Measurements from ENCODE around the gene LHFPL5.

Gene LHFPL5

DNA sequence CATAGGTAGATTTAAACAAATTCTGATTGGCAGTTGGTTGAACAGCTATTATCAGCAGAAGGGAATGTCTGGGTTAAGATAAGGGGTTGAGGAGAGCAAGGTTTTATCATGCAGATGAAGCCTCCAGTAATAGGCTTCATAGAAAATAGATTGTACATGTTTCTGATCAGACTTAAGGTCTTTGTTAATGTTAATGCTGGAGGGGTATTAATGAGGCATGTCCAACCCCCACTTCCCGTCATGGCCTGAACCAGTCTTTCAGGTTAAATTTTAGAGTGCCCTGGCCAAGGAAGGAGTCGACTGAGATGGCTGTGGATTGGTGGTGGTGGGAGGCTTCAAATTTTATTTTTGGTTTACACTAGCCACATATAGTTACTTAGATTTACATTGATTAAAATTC lies 21.0 kb upstream of the LHFPL5 start:
- no peak overlapping the region for H3K27ac Mint-ChIP-seq

DNA sequence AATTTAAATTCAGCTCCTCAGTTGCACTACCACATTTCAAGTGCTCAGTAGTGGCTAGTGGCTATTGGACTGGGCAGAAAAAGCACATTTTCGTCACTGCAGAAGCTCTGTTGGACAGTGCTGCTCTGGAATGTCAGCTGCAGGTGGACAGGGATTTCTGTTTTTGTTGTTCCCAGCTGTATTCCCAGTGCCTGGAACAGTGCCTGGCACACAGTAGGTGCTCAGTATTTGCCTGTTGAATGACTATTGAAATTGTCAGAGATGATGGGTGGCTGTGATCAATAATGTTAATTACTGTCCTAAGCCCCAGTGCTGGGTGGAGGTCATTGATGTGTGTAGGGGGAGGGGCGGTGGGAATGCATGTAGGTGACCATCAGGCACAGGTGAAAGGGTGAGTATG lies 18.9 kb upstream of the LHFPL5 start:
- DNase-seq (no peak), ATAC-seq (no peak)
- H3K4me1 Mint-ChIP-seq, result peaks cover 6% of the 10 kb centered on the region
- H3K27ac Mint-ChIP-seq, result no peak overlapping the region
- no peaks in the 10 kb centered on the region for H3K9me3 Mint-ChIP-seq
- peaks cover 87% of the 10 kb centered on the region for H3K27me3 Mint-ChIP-seq
- H3K4me3 Mint-ChIP-seq, result no peak overlapping the region

More for the DNA sequence above, 21.0 kb upstream of the LHFPL5 start:
- DNase-seq, result no peak
- H3K9me3 Mint-ChIP-seq, result no peaks in the 10 kb centered on the region
- peaks cover 6% of the 10 kb centered on the region for H3K4me1 Mint-ChIP-seq
- no peak overlapping the region for H3K4me3 Mint-ChIP-seq
- no peak for ATAC-seq
- H3K27me3 Mint-ChIP-seq, result peaks cover 83% of the 10 kb centered on the region

DNA sequence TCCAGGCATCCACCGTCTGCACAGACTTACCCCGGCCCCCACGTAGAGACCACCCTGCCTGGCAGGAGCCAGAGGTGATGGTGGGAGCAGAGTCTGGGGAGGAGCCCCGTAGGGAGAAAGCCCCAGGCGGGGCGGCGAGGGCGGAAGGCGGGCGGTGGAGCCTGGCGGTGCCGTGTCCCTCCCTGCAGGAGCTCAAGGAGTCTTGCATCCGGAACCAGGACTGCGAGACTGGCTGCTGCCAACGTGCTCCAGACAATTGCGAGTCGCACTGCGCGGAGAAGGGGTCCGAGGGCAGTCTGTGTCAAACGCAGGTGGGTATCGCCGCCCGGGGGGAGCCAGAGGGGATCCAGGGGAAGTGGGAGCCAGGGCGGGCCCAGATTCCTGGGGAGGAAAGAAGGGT lies 18.3 kb upstream of the LHFPL5 start:
- Mint-ChIP-seq H3K4me1 (peaks cover 6% of the 10 kb centered on the region), H3K4me3 (no peak overlapping the region), H3K9me3 (no peaks in the 10 kb centered on the region), H3K27me3 (peaks cover 82% of the 10 kb centered on the region), H3K27ac (no peak overlapping the region)
- no peak for DNase-seq
- no peak for ATAC-seq

DNA sequence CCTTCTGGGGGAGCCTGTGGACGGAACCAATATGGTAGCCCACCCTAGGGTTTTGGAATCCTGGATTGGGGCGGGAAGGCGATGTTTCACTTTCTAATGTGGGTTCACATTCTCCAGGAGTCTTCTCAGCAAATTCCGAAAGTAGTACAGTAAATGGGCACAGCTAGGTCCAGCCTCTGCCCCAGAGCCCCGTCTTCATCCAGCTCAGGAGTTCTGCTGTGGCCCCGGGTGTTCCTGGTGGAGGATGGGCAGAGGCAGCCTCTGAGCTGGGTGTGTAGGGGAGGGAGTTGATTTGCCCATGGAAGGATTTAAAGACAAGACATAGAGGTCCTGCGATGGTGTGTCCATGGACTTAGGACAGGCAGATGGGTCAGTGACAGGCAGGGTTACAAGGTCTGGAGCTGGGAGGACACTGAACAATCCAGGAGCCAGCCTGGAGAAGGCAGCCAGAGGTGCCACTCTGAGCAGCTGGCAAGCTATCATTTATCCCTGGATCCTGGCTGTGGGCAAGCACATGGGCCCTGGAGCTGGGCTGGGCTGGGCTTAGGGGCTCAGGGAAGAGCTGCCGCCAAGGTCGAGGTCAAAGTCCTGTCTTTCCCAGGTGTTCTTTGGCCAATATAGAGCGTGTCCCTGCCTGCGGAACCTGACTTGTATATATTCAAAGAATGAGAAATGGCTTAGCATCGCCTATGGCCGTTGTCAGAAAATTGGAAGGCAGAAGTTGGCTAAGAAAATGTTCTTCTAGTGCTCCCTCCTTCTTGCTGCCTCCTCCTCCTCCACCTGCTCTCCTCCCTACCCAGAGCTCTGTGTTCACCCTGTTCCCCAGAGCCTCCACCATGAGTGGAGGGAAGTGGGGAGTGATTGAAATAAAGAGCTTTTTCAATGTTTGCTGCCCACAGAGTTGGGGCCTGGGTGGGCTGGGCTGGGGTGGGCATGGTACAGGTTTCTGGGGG lies 17.6 kb upstream of the LHFPL5 start:
- H3K27me3 Mint-ChIP-seq, result peaks cover 75% of the 10 kb centered on the region
- ATAC-seq (no peak), DNase-seq (no peak)
- peaks cover 6% of the 10 kb centered on the region for H3K4me1 Mint-ChIP-seq
- no peaks in the 10 kb centered on the region for H3K9me3 Mint-ChIP-seq
- no peak overlapping the region for H3K27ac Mint-ChIP-seq
- H3K4me3 Mint-ChIP-seq, result no peak overlapping the region

DNA sequence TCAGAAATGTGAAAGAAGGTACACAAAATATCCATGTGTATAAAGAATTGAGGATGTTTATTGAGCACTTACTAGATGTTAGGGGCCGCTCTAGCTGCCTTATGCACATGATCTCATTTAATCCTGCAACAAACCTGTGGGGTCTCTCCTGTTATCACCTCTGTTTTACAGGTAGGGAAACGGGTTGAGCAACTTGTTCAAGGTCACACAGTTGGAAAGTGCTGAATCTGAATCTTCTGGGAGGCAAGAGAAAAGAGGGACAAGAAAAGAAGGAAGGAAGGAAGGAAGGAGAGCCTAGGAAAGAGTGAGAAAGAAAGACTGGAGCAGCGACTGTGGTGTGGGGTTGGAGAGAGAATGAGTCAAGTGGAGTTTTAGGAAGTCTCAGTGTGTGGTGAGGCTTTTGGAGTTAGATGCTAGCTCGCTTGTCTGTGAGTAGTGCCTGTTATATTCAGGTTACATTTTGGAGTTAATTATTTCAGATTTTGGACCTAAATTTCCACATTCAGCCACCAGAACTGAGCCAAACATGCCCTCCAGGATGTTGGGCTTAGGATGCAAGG lies 16.6 kb upstream of the LHFPL5 start:
- Mint-ChIP-seq H3K27me3 (peaks cover 74% of the 10 kb centered on the region), H3K27ac (no peak overlapping the region)

DNA sequence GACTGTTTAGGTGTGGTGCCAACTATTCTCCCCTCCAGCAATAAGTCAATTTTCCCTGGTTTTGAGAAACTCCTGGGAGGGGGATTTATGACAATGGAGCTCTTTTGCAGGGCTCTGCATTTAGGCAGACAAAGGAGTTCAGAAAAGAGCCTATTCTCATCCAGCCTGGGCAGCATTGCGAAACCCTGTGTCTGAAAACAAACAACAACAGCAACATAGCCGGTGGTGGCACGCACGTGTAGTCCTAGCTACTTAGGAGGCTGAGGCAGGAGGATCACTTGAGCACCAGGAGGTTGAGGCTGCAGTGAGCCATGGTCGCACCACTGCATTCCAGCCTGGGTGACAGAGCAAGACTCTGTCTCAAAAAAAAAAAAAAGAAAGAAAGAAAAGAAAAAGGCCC lies 14.5 kb upstream of the LHFPL5 start:
- no peak overlapping the region for H3K4me3 Mint-ChIP-seq
- no peaks in the 10 kb centered on the region for H3K9me3 Mint-ChIP-seq
- H3K27ac Mint-ChIP-seq, result peak overlapping the region in 1 of 2 donors; percentile 64
- peaks cover 6% of the 10 kb centered on the region for H3K4me1 Mint-ChIP-seq
- ATAC-seq (no peak), DNase-seq (no peak)
- peaks cover 57% of the 10 kb centered on the region for H3K27me3 Mint-ChIP-seq

More for the DNA sequence above, 16.6 kb upstream of the LHFPL5 start:
- no peak for ATAC-seq
- DNase-seq, result no peak
- H3K4me3 Mint-ChIP-seq, result no peak overlapping the region
- H3K9me3 Mint-ChIP-seq, result no peaks in the 10 kb centered on the region
- H3K4me1 Mint-ChIP-seq, result peaks cover 6% of the 10 kb centered on the region

DNA sequence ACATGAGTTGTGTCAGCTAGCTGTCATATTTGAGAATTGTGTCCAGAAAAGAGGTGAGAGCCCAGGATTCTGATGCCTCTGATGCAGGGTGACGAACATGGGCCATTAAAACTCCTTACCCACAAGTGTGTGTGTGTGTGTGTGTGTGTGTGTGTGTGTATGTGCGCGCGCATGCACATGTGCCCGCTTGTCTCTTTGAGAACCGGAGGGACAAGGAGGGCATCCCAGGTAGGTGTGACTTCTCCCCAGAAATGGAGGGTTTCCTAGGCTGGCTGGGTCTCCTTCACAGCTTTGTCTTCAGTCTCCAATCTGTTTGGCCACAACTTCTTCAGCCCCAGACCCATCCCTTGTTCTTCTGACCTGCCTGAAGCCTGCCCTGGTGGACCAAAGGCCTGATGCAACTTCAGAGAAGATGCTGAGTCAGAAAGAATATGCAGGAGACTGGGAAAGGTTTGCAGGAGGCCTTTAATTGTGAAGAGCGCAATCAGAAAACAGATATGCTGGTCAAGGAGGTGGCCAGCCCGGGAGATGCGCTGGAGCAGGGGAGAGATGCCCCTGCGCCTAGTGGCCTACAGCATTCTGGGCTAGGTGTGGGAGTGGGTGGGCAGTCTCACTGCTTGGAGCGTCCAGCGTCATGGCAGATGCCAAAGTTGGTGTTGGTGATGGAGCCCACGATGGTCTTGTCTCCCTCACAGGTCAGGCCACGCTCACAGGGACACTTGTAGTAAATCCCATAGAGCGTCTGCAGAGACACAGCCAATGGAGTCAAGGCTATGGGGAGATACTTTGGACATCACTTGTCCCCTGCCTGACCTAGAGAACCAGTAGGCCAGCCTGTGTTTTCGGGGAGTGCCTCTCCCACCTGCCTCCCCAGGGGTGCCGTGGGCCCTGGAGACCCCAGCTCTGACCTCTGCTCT lies 10.4 kb upstream of the LHFPL5 start:
- H3K4me1 Mint-ChIP-seq, result no peaks in the 10 kb centered on the region
- H3K9me3 Mint-ChIP-seq, result no peaks in the 10 kb centered on the region
- peak overlapping the region in 1 of 2 donors; percentile 30 for H3K27ac Mint-ChIP-seq
- no peak for DNase-seq
- H3K27me3 Mint-ChIP-seq, result peaks cover 18% of the 10 kb centered on the region
- ATAC-seq, result no peak
- H3K4me3 Mint-ChIP-seq, result no peak overlapping the region

DNA sequence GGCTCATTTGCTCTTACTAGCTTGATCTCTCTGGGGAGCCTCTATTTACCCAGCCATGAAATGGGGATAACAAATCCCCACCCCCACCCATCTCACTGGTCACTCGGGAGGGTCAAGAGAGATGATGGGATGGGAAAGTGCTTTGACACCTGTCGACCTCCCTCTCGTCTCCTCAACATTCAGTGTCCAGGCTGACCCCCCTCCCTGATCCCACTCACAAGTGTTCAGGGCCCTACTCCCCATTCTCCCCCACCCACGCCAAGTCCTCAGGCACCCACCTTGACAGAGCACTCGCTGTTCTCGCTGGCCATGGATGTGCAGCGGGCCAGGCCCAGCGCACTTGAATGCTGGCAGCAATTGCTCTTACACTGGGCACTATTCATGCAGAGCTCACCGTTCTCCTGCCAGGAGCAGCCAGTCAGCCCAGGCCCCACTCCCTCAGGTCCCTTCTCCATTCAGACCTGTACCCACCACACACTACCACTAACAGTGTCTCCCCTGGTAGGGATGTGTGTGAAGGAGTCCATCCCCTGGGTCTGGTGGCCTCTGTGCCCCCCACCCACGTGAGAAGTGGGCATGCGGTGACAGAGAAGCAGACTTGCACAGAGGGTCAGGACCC lies 9.6 kb upstream of the LHFPL5 start:
- DNase-seq, result no peak
- Mint-ChIP-seq H3K9me3 (no peaks in the 10 kb centered on the region), H3K27ac (peak overlapping the region in 1 of 2 donors; percentile 30), H3K27me3 (peaks cover 11% of the 10 kb centered on the region), H3K4me3 (no peak overlapping the region), H3K4me1 (no peaks in the 10 kb centered on the region)
- no peak for ATAC-seq

DNA sequence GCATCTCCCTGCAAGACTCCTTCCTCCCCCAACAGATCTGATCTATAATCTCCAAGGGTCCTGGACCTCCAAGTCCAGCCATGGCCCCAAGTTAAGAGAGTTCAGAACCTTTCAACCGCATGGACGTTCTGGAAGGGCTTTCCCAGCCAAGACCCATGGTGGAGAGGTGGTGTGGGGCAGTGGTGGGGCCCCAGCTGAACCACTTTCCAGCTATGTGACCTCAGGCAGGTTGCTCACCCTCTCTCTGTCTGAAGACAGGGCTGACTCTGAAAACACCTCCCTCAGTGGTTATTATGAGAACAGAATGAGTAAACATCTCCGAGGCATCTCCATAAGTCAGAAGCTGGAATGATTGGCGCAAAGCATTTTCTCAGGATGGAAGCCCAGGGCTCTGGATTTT lies 8.9 kb upstream of the LHFPL5 start:
- no peaks in the 10 kb centered on the region for H3K9me3 Mint-ChIP-seq
- DNase-seq (no peak), ATAC-seq (no peak)

DNA sequence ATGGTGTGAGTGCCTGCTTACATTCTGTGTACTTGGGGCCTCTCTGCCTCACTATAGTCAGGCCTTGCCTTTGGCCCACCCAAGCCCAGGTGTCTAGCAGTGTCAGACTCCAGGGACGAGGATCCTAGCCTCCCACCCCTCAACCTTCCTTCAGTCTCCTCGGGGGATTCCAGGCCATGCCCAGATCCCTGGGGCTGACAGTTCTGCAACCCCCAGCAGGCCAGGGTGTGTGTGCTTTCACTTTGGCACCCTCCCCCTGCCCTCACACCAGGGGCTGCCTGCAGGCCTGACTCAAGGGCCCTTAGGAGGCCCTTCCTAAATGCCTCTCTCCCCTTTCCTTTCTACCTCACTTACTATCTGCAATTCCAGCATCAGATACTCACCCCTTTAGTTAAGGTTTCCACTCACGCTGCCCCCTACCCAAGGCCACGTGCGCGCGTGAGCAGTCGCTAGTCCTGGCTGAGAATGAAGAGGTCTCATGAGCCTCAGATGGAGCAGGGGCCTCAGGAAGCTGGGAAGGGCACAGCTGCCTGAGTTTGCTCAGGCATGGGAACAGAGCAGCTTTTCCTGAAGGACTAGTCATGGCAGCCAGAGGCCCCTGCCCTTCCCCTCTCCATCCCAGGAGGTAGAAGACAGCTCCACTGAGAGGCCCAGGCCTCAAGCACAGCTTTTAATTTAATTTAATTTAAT lies 7.2 kb upstream of the LHFPL5 start:
- Mint-ChIP-seq H3K4me3 (no peak overlapping the region), H3K27me3 (peaks cover under 1% of the 10 kb centered on the region), H3K27ac (no peak overlapping the region), H3K9me3 (no peaks in the 10 kb centered on the region), H3K4me1 (no peaks in the 10 kb centered on the region)
- DNase-seq (no peak), ATAC-seq (no peak)

More for the DNA sequence above, 8.9 kb upstream of the LHFPL5 start:
- H3K27ac Mint-ChIP-seq, result no peak overlapping the region
- H3K27me3 Mint-ChIP-seq, result peaks cover 6% of the 10 kb centered on the region
- H3K4me1 Mint-ChIP-seq, result no peaks in the 10 kb centered on the region
- H3K4me3 Mint-ChIP-seq, result no peak overlapping the region

DNA sequence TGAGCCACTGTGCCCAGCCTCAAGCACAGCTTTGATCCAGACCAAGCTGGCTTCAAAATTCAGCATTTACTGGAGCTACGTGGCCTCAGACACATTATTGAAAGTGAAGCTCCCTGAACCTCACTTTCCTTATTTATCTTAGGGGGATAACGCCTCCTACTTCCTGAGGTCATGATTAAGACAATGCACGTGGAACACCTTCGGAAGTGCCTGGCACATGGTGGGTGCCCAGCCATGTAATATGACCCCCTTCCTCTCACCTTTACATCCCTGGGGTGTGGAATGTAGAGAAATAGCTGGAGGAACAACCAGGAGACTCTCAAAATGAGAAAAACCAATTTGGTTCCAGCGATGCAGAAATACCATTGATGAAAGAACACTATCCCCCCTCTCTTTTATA lies 6.4 kb upstream of the LHFPL5 start:
- H3K4me1 Mint-ChIP-seq, result no peaks in the 10 kb centered on the region
- H3K9me3 Mint-ChIP-seq, result no peaks in the 10 kb centered on the region
- H3K4me3 Mint-ChIP-seq, result no peak overlapping the region
- H3K27ac Mint-ChIP-seq, result no peak overlapping the region
- DNase-seq, result no peak
- no peaks in the 10 kb centered on the region for H3K27me3 Mint-ChIP-seq
- no peak for ATAC-seq

DNA sequence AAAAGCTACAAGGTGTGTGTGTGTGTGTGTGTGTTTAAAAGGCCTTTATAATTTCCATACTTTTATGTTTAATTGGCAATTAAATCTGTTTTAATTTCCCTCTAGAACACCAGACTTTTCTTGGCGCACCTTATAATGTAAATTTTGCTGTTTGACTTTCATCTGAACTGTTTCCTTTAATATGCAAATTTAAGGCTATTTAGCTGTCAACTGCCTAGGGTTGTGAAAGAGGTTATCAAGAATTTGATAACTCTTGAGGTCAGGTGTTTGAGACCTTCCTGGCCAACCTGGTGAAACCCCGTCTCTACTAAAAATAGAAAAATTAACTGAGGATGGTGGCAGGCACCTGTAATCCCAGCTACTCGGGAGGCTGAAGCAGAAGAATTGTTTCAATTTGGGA lies 4.0 kb upstream of the LHFPL5 start:
- no peak overlapping the region for H3K4me3 Mint-ChIP-seq
- H3K27me3 Mint-ChIP-seq, result peaks cover 8% of the 10 kb centered on the region
- no peaks in the 10 kb centered on the region for H3K9me3 Mint-ChIP-seq
- DNase-seq, result no peak
- H3K4me1 Mint-ChIP-seq, result peaks cover 5% of the 10 kb centered on the region
- ATAC-seq, result no peak
- H3K27ac Mint-ChIP-seq, result no peak overlapping the region

DNA sequence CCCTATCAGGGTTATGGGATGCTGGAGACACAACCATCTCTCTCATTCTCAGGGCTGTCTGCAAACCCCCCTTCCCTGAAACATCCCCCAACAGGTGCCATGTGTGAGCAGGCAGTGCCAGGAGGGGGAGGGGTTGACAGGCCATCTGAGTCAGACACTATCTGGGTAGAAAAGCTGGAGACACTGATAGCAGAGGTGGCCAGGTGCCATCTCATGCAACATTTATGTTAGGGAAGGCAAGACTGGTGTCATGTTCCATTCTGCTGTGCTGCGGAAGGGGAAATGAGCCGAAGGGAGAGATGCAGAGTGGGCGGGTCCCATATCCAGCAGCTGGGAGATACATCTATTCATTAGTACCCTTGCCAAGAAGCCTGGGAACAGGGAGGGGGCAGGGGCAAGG lies 3.5 kb downstream of the LHFPL5 start:
- Mint-ChIP-seq H3K4me1 (peaks cover 10% of the 10 kb centered on the region), H3K9me3 (no peaks in the 10 kb centered on the region), H3K4me3 (no peak overlapping the region), H3K27me3 (peaks cover 40% of the 10 kb centered on the region), H3K27ac (no peak overlapping the region)
- ATAC-seq (no peak), DNase-seq (no peak)

DNA sequence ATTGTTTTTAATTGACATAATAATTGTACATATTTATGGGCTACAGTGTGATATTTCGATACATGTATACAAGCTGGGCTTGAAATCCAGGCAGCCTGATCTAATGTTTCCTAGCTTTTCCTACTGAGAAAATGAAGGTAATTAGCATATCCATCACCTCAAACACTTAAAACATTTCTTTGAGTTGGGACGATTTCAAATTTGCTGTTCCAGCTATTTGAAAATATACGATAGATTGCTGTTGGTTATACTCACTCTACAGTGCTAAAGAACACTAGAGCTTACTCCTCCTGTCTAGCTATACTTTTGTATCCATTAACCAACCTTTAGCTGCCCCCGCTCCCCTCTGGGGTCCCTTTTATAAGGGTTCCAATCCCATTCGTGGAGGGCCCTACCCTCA lies 4.7 kb downstream of the LHFPL5 start:
- no peaks in the 10 kb centered on the region for H3K9me3 Mint-ChIP-seq
- peaks cover 40% of the 10 kb centered on the region for H3K27me3 Mint-ChIP-seq
- no peak for DNase-seq
- no peak overlapping the region for H3K4me3 Mint-ChIP-seq
- no peak for ATAC-seq
- H3K4me1 Mint-ChIP-seq, result peaks cover 7% of the 10 kb centered on the region
- H3K27ac Mint-ChIP-seq, result no peak overlapping the region
